NCI-H748 treated with DMSO at 0.1 percent for 48 hours (cell line): Measurements from ENCODE around the gene OAS2.

ENCODE experiments used
- DNase-seq: peaks from one replicate; lab custom pipeline; 2025; lab: John Stamatoyannopoulos, UW

The OAS2 gene

GRCh38 chr12:113059071-113059595, 80.8 kb downstream of the OAS2 start:
- DNase-seq, result no peak

- no peak for DNase-seq
These were observed 82.1 kb downstream of the OAS2 start for GRCh38 chr12:113060336-113060960.

GRCh38 chr12:113061061-113061694, 82.9 kb downstream of the OAS2 start:
- no peak for DNase-seq
